Measurements from ENCODE around the gene ARHGAP25.

The ARHGAP25 gene

GRCh38 chr2:68790600-68790999 lies 56.0 kb downstream of the ARHGAP25 start:
- no peak overlapping the region for H3K4me3 ChIP-seq (ENCODE audit: low read depth, low read length)
- DNase-seq (ENCODE audit: low read depth), result no peak
- no peak for TF ChIP-seq CTCF (conservative IDR thresholded peaks at IDR 0.05; ENCODE audit: low read depth, low read length)

- no peak for TF ChIP-seq CTCF (conservative IDR thresholded peaks at IDR 0.05; ENCODE audit: low read depth, low read length)
- DNase-seq (ENCODE audit: low read depth), result no peak
- H3K4me3 ChIP-seq (ENCODE audit: low read depth, low read length), result no peak overlapping the region
Observed at GRCh38 chr2:68791914-68792313, 57.3 kb downstream of the ARHGAP25 start.

GRCh38 chr2:68792751-68793150 lies 58.1 kb downstream of the ARHGAP25 start:
- TF ChIP-seq CTCF (conservative IDR thresholded peaks at IDR 0.05; ENCODE audit: low read depth, low read length), result no peak
- DNase-seq (ENCODE audit: low read depth), result no peak
- H3K4me3 ChIP-seq (ENCODE audit: low read depth, low read length), result no peak overlapping the region

GRCh38 chr2:68796295-68796905 lies 61.8 kb downstream of the ARHGAP25 start:
- peak; percentile 18 for DNase-seq (ENCODE audit: low read depth)
- H3K4me3 ChIP-seq (ENCODE audit: low read depth, low read length), result no peak overlapping the region
- no peak for TF ChIP-seq CTCF (conservative IDR thresholded peaks at IDR 0.05; ENCODE audit: low read depth, low read length)

- no peak for TF ChIP-seq CTCF (conservative IDR thresholded peaks at IDR 0.05; ENCODE audit: low read depth, low read length)
- no peak for DNase-seq (ENCODE audit: low read depth)
Observed at GRCh38 chr2:68798569-68798968, 64.0 kb downstream of the ARHGAP25 start.

GRCh38 chr2:68799140-68800026 lies 64.8 kb downstream of the ARHGAP25 start:
- TF ChIP-seq CTCF (conservative IDR thresholded peaks at IDR 0.05; ENCODE audit: low read depth, low read length), result no peak

More at GRCh38 chr2:68798569-68798968, 64.0 kb downstream of the ARHGAP25 start:
- H3K4me3 ChIP-seq (ENCODE audit: low read depth, low read length), result no peak overlapping the region

More at GRCh38 chr2:68799140-68800026, 64.8 kb downstream of the ARHGAP25 start:
- no peak for DNase-seq (ENCODE audit: low read depth)
- no peak overlapping the region for H3K4me3 ChIP-seq (ENCODE audit: low read depth, low read length)

Measured in choroid plexus epithelial cell (primary cell).